Heart left ventricle (tissue), 16 donors: ENCODE data around the gene PMS2. TPM values are rescaled to one million over a fixed set of nuclear protein-coding genes. Genes with fewer than 3 reads are reported as not detected.
"Not testable (repeated sequence)": the region's sequence is repeated elsewhere in the genome, so short reads cannot be mapped to it uniquely, and the experiment has no call there.

Source experiments
- ATAC-seq, 4 donors: fragments of 200-7000 bp; cut with Tn5 transposase; one replicate each; pipeline ENCODE4 v1.9.1; 2020 to 2022; ENCODE audit warnings: moderate library complexity in 4 of 4, mild to moderate bottlenecking in 3 of 4, moderate number of reproducible peaks in 1 of 4
- DNase-seq, 5 donors: peaks; one replicate each; pipeline ENCODE4 v3.0.0-alpha.2; 2020
- H3K27ac ChIP-seq, 12 donors: fragments of 200-600 bp; sonication (generic) in 4 of 12; one replicate each; pipeline versions ENCODE4 v1.5.0 to v1.8.0; 2016 to 2022; ENCODE audit warnings: mild to moderate bottlenecking in 2 of 12
- H3K27me3 ChIP-seq, 9 donors: fragments of 200-600 bp; sonication (generic) in 2 of 9; one replicate each; pipeline versions ENCODE4 v1.5.1 to v1.8.0; 2016 to 2022; ENCODE audit warnings: mild to moderate bottlenecking in 3 of 9
- H3K36me3 ChIP-seq, 9 donors: fragments of 200-600 bp; sonication (generic) in 2 of 9; one replicate each; pipeline versions ENCODE4 v1.5.0 to v1.8.0; 2018 to 2022; ENCODE audit warnings: mild to moderate bottlenecking in 2 of 9
- H3K4me1 ChIP-seq, 12 donors: fragments of 200-600 bp; sonication (generic) in 4 of 12; one replicate each; pipeline versions ENCODE4 v1.5.0 to v1.8.0; 2016 to 2022; ENCODE audit warnings: mild to moderate bottlenecking in 3 of 12
- H3K4me3 ChIP-seq, 12 donors: fragments of 200-600 bp; sonication (generic) in 4 of 12; one replicate each; pipeline versions ENCODE4 v1.5.0 to v1.8.0; 2017 to 2022; ENCODE audit warnings: mild to moderate bottlenecking in 9 of 12, moderate library complexity in 4 of 12
- H3K9me3 ChIP-seq, 12 donors: fragments of 200-600 bp; sonication (generic) in 4 of 12; one replicate each; pipeline versions ENCODE4 v1.5.0 to v1.8.0; 2016 to 2022; ENCODE audit warnings: mild to moderate bottlenecking in 1 of 12
- CTCF ChIP-seq, 12 donors: fragments of 200-600 bp; sonication (generic) in 4 of 12; IDR thresholded peaks; one replicate each; pipeline versions ENCODE4 v1.5.0 to v1.8.0; 2018 to 2022; ENCODE audit warnings: antibody characterized with exemption in 12 of 12, mild to moderate bottlenecking in 5 of 12
- POLR2A ChIP-seq, 2 donors: fragments of 450-650 bp; IDR thresholded peaks; one replicate each; pipeline ENCODE4 v1.6.1; 2017; ENCODE audit warnings: antibody characterized with exemption in 2 of 2, mild to moderate bottlenecking in 2 of 2, moderate library complexity in 2 of 2
- WGBS, 4 donors: extraction: QIAGEN DNeasy Blood & Tissue Kit in 2 of 4; methylation state at CpG; one replicate each; pipeline versions ENCODE4 v1.1.5 to v1.1.7; 2013 to 2018; 5-methylcytosine and 5-hydroxymethylcytosine counted together
- intact Hi-C, 10 donors: fragments of 100-400 bp; cut with DNase I; formaldehyde crosslinking; loops; one replicate each; pipeline versions ENCODE4 v1.11.1 to v1.14.2; 2022
- long read RNA-seq, 3 donors: library from polyadenylated mRNA; unstranded; transcript quantifications; one replicate each; pipeline ENCODE4 v2.0.0, GENCODE V29; 2020 to 2021
- polyA plus RNA-seq, 2 donors: library from polyadenylated mRNA; stranded (reverse); fragments of 200-250 nt; gene quantifications; one replicate each; pipeline ENCODE4 v1.2.3, GENCODE V29; 2013
- total RNA-seq, 9 donors: library from RNA; depleted of rRNA in 2 of 9; stranded (reverse); fragments of >200 nt in 2 of 9; fragmentation: NEBNext Ultra II Directional in 3 of 9; extraction: Animal tissue kit (Norgen Biotek cat#: 25700) in 3 of 9; gene quantifications; one replicate each; pipeline versions ENCODE4 v1.1.0 to v1.2.4, GENCODE V29; 2016 to 2023
- donor health status: ischemic (EF 13 %, LVEDD 7.1; RV severe dilation, severe dysfunction).
- donor health status: healthy with polysubstance abuse.
- donor health status: DM: no; HTN: yes; CAD: no.
- donor health status: DM: no; HTN: no; CAD: no.
- donor health status: ischemic (EF 25% LVEDD 6.9; RV normal size, moderate dysfunction).
- donor health status: ischemic (EF 25% LVEDD 5.7; RV mildly dilated, moderate dysfunction).
- donor health status: healthy.
- donor health status: DM: yes; HTN: yes; CAD: no.
- donor health status: ischemic (EF 35%, LVEDD 5.7; RV mildly dilated, moderate dysfunction).
- donor health status: nonischemic (EF 11% LVEDD 7.7; RV severe dilation, severe dysfunction).
- donor health status: DM: yes; HTN: yes; CAD: no.
- donor health status: PGD.
- donor health status: ischemic (EF 29% LVEDD 5.4; RV normal size, mild dysfunction).
- donor health status: nonischemic (EF 23%, LVEDD 6.1; RV moderate dilation, normal function).

PMS2 gene
- 10 to 100 TPM in 1 of 9 donors, 1 to 10 TPM in 8; 4.4 to 10.5 (median 7.0) TPM for total RNA-seq
- polyA plus RNA-seq: 1 to 10 TPM; 2.4 to 3.5 TPM
- long read RNA-seq, donor 1, partial matches to known transcripts: 2 of 6 reads
- long read RNA-seq, donor 1, other reads (novel, unspliced or antisense): 1 of 6 reads
- long read RNA-seq, donor 2, transcript PMS2-201 (15 exons, 2,855 nt): major isoform, 11 of 25 reads
- long read RNA-seq, donor 2, partial matches to known transcripts: 7 of 25 reads
- long read RNA-seq, donor 2, other reads (novel, unspliced or antisense): 5 of 25 reads
- long read RNA-seq, donor 3, transcript PMS2-201 (15 exons, 2,855 nt): major isoform, 5 of 7 reads
- long read RNA-seq, donor 3, partial matches to known transcripts: 1 of 7 reads
- long read RNA-seq, donor 3, other reads (novel, unspliced or antisense): 1 of 7 reads

- Histone ChIP-seq H3K27me3 (no peaks in the 10 kb centered on the region), H3K27ac (peak within 1 kb of the TSS; percentile 80 to 99 (median 91)), H3K9me3 (no peaks in the 10 kb centered on the region), H3K4me3 (peak within 1 kb of the TSS; percentile 59 to 87 (median 79)), H3K36me3 (peaks cover 0 to 35% (median 19%) of the 10 kb centered on the region in 9 donors), H3K4me1 (peaks cover 0 to 45% (median 24%) of the 10 kb centered on the region in 12 donors)
- peak in 1 of 2 donors; percentile 80 for TF ChIP-seq POLR2A (IDR thresholded peaks at IDR 0.05)
- TF ChIP-seq CTCF (IDR thresholded peaks at IDR 0.05): peak in 2 of 12 donors; percentile 6 to 25
- DNase-seq (peak; percentile 98 to 100 (median 99)), ATAC-seq (peak; percentile 97 to 99 (median 98))
- intact Hi-C loops: loop anchor here in 1 of 10 donors (10.0 kb wide), 1 partner anchor 316 kb away; no protein-coding TSS in a partner anchor
- 0 to 1% (median 1%) methylated on average over 32 to 84 of the region's 84 CpGs for WGBS, 4 donors
Observed at GRCh38 chr7:6008668-6009611, at the start of gene PMS2, which contains the start of gene AIMP2. Gene PMS2 (minus strand): TSS chr7:6009049. CDS start chr7:6009019, 30 bp downstream. Gene AIMP2 (plus strand): TSS chr7:6009272. CDS start chr7:6009364, 92 bp downstream.

- intact Hi-C loops: no loop called here
- Histone ChIP-seq H3K4me3 (peak overlapping the region in 9 of 12 donors; percentile 65 to 99 (median 91)), H3K4me1 (peaks cover 6 to 27% (median 16%) of the 10 kb centered on the region in 12 donors), H3K36me3 (peaks cover 0 to 28% (median 21%) of the 10 kb centered on the region in 9 donors), H3K27ac (no peak overlapping the region), H3K9me3 (no peaks in the 10 kb centered on the region), H3K27me3 (no peaks in the 10 kb centered on the region)
- 72 to 81% (median 75%) methylated on average over 14 of the region's 14 CpGs for WGBS, 4 donors
- no peak for DNase-seq
- no peak for ATAC-seq
- TF ChIP-seq POLR2A (IDR thresholded peaks at IDR 0.05) (no peak), CTCF (IDR thresholded peaks at IDR 0.05) (no peak)
Observed at GRCh38 chr7:6057316-6058129, 48.7 kb upstream of the PMS2 start.

GRCh38 chr7:6056616-6057015, 47.8 kb upstream of the PMS2 start:
- Histone ChIP-seq H3K4me3 (no peak overlapping the region), H3K9me3 (no peaks in the 10 kb centered on the region), H3K27ac (no peak overlapping the region), H3K36me3 (peaks cover 0 to 37% (median 28%) of the 10 kb centered on the region in 9 donors), H3K27me3 (no peaks in the 10 kb centered on the region), H3K4me1 (peaks cover 6 to 27% (median 16%) of the 10 kb centered on the region in 12 donors)
- TF ChIP-seq CTCF (IDR thresholded peaks at IDR 0.05) (no peak), POLR2A (IDR thresholded peaks at IDR 0.05) (no peak)
- 57 to 75% (median 71%) methylated on average over 1 of the region's 1 CpG for WGBS, 4 donors
- intact Hi-C loops: no loop called here
- DNase-seq (no peak), ATAC-seq (no peak)

GRCh38 chr7:6051185-6051584, 42.3 kb upstream of the PMS2 start:
- 94 to 97% (median 96%) methylated on average over 9 of the region's 9 CpGs for WGBS, 4 donors
- H3K4me1 ChIP-seq: peaks cover 0 to 12% (median 0%) of the 10 kb centered on the region in 12 donors
- H3K27ac ChIP-seq, H3K9me3 ChIP-seq, H3K27me3 ChIP-seq, intact Hi-C loops, H3K4me3 ChIP-seq, DNase-seq, ATAC-seq: not testable (repeated sequence)
- H3K36me3 ChIP-seq: peaks cover 0 to 89% (median 70%) of the 10 kb centered on the region in 9 donors
